NCI-H82 treated with DMSO at 0.1 percent for 48 hours (cell line): ENCODE results near the gene DISP3.

Experiments used
- DNase-seq: peaks from one replicate; lab custom pipeline; 2025; ENCODE audit not compliant: unreplicated experiment; lab: John Stamatoyannopoulos, UW

The DISP3 gene

DNA sequence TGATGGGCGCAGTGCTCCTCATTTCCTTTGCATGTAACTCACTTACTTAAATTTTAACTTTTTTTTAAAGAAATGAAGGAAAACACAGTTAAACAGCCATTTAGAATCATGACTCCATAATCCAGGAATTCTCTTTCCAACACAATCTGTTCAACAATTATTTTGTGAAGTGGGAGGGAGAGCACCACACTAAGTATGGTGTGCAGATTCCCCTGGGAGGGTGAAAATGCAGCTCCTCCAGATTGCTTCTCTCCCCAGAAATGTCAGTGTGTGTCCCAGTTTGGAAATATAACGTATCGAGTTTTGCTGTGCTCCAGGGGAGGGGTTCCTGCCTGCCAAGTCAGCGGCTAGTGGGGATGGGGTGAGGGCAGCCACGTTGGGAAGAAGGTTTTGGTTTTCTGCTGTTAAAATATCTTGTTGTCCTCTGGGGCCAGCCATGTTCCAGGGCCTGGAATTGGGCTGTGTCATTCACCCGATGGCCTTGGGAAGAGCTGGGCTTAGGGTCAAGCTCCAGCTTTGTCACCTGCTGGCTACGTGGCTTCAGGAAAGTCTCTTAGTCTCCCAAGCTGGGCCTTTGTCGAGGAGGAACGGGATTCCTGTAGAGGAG is 17.3 kb upstream of the DISP3 start:
- DNase-seq: no peak

- no peak for DNase-seq
Observed at GRCh38 chr1:11462224-11462923, 16.6 kb upstream of the DISP3 start.

- DNase-seq: no peak
Observed at GRCh38 chr1:11463177-11463576, 15.8 kb upstream of the DISP3 start.

DNA sequence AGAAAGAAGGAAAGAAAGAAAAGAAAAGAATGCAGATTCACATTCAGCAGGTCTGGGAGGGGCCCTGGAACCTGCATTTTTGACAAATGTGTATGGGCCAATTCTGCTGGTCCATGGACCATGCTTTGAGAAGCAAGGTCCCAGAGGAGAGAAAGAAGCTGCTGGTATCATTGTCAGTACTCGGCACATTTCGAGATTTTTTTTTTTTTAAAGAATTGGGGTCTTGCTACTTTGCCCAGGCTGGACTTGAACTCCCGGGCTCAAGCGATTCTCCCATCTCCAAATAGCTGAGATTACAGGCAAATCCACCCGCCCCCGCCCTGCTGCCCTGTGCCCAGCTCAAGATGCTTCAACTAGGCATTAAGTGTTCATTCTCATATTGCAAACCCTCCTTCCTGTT is 13.6 kb upstream of the DISP3 start:
- DNase-seq: no peak

- no peak for DNase-seq
Observed at GRCh38 chr1:11466416-11466815, 12.5 kb upstream of the DISP3 start.

- DNase-seq: no peak
Observed at GRCh38 chr1:11468878-11469277, 10.1 kb upstream of the DISP3 start.

- no peak for DNase-seq
Observed at GRCh38 chr1:11470912-11471311, 8.0 kb upstream of the DISP3 start.

GRCh38 chr1:11471473-11471872 is 7.5 kb upstream of the DISP3 start:
- no peak for DNase-seq

GRCh38 chr1:11472284-11472683 is 6.7 kb upstream of the DISP3 start:
- no peak for DNase-seq

DNA sequence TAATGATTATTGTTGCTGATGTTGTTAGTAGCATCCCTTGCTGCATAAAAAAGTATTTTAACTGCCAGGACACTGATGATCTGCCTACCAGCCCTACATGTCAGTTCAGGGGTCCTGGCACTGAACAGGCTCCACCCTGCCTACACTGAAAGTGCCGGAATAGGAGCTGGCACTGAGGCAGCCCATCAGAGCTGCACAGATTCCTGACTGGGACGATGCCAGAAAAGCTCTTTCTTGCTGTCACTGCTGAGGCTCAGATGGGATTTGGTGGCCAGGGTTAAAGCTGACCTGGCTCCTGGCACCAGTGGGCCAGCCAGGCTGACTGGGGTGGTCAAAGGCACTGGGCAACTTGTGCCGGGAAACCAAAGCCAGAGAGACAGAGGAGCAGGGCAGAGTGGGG is 6.2 kb upstream of the DISP3 start:
- DNase-seq: no peak

DNA sequence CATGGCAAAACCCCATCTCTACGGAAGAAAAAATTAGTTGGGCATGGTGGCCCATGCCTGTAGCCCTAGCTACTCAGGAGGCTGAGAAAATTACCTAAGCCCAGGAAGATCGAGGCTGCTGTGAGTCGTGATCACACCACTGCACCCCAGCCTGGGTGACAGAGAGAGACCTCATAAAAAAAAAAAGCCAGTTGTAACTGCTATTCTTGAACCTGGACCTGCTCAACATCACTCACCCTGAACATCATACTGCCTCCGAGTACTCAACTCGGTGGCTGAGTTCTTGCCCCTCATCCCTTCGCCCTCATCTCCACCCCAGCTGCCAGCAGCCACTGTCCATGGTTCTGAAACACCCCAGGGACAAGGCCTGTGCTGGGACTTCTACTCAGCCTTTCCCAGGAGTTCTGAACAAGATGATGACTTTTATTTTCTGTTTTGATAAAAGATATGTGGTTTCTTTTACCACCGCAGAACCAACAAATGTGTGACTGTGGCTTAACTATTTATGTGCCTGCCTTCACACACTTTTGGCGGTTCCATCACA is 5.4 kb upstream of the DISP3 start:
- no peak for DNase-seq

GRCh38 chr1:11474826-11475225 is 4.1 kb upstream of the DISP3 start:
- peak; percentile 76 for DNase-seq

GRCh38 chr1:11475748-11476147 is 3.2 kb upstream of the DISP3 start:
- peak; percentile 97 for DNase-seq

DNA sequence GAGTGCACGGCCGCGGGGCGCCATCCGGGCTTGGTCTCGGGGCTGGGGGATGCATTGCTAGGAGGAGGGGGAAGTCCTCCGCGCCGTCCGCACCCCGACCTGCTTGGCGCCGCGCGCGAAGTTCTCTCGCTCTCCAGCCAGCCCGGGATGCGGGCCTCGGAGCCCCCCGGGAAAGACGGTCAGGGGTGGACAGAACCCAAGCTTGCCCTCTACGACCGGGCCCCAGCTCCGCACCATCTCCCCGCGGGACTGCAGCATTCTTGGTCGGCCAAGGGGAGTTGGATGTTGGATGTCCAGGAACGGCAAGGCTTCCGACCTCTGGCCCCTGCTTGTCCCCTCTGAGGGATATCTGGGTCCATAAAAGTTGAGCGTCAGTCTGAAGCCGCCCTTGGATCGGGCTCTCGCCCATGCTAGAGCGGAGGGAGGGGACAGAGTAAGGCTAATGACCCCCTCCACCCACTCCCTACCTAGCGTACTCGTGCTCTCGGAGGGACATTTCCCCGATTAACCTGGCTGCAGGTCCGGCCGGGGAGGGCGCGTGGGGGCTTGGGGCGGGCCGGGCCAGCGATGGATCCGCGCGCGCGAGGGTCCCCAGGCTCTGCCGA is 522 bp downstream of the DISP3 start:
- no peak for DNase-seq

DNA sequence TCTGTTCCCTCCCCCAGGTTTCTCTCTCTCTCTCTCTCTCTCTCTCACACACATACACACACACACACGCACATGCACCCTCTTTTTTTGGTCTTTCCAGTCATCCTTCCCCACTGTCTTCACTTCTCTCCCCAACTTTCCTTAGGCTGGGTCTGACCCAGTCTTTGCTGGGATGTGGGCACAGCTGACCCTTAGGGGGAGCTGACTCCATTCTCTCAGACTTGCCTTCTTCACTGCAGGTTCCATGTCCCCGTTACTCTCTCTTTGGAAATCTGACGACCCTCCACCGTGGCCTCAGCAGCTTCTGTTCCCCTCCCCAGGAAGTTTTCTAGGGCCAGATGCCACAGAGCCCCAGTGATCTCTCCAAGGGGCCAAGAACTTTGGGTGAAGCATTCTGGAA is 2.1 kb downstream of the DISP3 start:
- DNase-seq: no peak

- no peak for DNase-seq
Observed at GRCh38 chr1:11482198-11482597, 3.2 kb downstream of the DISP3 start.

GRCh38 chr1:11482701-11483479 is 3.9 kb downstream of the DISP3 start:
- no peak for DNase-seq

DNA sequence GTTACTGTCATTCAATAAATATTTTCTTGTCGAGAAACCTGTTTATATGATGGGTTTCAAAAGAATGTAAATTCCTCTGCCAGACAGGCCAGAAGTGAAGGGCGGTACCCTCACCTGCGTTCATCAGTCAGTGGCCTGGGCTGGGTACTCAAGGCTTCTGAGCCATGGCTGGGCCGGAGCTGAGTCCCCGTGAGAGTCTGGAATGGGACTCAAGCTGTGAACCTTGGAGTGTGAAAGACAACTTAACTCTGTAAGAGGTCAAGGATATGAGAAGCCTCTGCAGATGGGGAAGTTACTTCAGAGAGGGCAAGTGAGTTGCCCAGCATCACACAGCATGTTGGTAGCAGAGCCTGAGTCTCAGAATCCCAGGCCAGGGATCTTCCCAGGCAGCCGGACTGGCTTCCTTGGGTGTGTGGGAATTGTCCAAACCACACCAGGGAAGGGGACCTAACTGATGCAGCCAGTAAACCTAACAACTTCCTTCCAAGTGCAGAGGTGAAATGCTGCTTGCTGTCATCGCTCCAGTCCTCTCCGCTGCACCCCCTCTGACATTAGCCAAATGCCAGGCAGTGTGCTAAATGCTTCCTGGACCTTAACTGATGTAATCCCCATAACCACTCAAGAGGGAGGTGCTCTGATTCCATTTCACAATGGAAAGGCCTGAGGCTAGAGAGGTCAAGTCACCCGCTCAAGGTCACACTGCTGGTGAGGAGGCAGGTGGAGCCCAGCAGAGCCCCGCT is 4.8 kb downstream of the DISP3 start:
- no peak for DNase-seq

DNA sequence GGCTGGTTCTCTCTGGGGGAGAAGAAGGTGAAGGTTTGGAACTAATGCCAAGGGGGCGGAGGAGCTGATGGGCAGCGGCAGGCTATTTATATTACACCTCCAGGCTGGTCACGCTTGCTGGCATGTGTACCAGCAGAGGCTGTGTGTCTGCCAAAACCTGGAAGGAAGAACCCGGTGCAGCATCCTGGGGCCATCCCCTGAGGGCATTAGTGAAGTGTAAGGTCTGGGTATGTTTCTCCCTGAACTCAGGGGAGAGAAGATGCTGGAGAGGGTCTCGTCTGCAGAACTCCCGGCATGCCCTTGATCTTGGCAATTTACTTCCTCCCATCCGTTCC is 5.3 kb downstream of the DISP3 start:
- no peak for DNase-seq

- no peak for DNase-seq
Observed at GRCh38 chr1:11485191-11485590, 6.2 kb downstream of the DISP3 start.
